HEK293 (cell line): ENCODE results near the gene PHACTR1.

Source experiments
- TF ChIP-seq, protein P1 (sequence below): fragments of 450-650 bp; formaldehyde crosslinking; IDR thresholded peaks from 2 replicates; pipeline ENCODE4 v1.5.1; 2016; ENCODE audit warnings: missing biosample characterization, missing genetic modification characterization
- TF ChIP-seq, protein P2 (sequence below): fragments of 450-650 bp; formaldehyde crosslinking; IDR thresholded peaks from 2 replicates; pipeline ENCODE4 v1.5.1; 2017; ENCODE audit warnings: missing biosample characterization, missing genetic modification characterization

- TF ChIP-seq, protein P1, sequence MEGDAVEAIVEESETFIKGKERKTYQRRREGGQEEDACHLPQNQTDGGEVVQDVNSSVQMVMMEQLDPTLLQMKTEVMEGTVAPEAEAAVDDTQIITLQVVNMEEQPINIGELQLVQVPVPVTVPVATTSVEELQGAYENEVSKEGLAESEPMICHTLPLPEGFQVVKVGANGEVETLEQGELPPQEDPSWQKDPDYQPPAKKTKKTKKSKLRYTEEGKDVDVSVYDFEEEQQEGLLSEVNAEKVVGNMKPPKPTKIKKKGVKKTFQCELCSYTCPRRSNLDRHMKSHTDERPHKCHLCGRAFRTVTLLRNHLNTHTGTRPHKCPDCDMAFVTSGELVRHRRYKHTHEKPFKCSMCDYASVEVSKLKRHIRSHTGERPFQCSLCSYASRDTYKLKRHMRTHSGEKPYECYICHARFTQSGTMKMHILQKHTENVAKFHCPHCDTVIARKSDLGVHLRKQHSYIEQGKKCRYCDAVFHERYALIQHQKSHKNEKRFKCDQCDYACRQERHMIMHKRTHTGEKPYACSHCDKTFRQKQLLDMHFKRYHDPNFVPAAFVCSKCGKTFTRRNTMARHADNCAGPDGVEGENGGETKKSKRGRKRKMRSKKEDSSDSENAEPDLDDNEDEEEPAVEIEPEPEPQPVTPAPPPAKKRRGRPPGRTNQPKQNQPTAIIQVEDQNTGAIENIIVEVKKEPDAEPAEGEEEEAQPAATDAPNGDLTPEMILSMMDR (tag by site-specific recombination), result no peak
- TF ChIP-seq, protein P2, sequence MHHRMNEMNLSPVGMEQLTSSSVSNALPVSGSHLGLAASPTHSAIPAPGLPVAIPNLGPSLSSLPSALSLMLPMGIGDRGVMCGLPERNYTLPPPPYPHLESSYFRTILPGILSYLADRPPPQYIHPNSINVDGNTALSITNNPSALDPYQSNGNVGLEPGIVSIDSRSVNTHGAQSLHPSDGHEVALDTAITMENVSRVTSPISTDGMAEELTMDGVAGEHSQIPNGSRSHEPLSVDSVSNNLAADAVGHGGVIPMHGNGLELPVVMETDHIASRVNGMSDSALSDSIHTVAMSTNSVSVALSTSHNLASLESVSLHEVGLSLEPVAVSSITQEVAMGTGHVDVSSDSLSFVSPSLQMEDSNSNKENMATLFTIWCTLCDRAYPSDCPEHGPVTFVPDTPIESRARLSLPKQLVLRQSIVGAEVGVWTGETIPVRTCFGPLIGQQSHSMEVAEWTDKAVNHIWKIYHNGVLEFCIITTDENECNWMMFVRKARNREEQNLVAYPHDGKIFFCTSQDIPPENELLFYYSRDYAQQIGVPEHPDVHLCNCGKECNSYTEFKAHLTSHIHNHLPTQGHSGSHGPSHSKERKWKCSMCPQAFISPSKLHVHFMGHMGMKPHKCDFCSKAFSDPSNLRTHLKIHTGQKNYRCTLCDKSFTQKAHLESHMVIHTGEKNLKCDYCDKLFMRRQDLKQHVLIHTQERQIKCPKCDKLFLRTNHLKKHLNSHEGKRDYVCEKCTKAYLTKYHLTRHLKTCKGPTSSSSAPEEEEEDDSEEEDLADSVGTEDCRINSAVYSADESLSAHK (tag by site-specific recombination), result no peak
Observed at GRCh38 chr6:13147376-13147775, 430.8 kb downstream of the PHACTR1 start.
